Caco-2 (cell line): ENCODE data around the gene ZSWIM9. TPM values are rescaled to one million over a fixed set of nuclear protein-coding genes. Genes with fewer than 3 reads are reported as not detected.

Experiments used
- Bru-seq: library from RNA; stranded (reverse); fragments of 400-500 nt; gene quantifications from one replicate; lab custom pipeline; 2021; lab: Mats Ljungman, UMichigan
- BruChase-seq, 2 experiments: library from RNA; stranded (reverse); fragments of 400-500 nt; gene quantifications; one replicate each; lab custom pipeline; 2021; lab: Mats Ljungman, UMichigan
- BruUV-seq: library from RNA; stranded (reverse); fragments of 400-500 nt; replicated peaks from 2 replicates; lab custom pipeline; 2021; lab: Mats Ljungman, UMichigan
- CTCF ChIA-PET: fragments of 300-600 bp; sonication (Branson Sonifier 250); formaldehyde crosslinking; loops from one replicate; lab custom pipeline; 2022; ENCODE audit warnings: antibody characterized with exemption; lab: Charles Lee
- POLR2A ChIA-PET: fragments of 300-600 bp; sonication (Branson Sonifier 250); formaldehyde crosslinking; loops from one replicate; lab custom pipeline; 2022; ENCODE audit warnings: antibody characterized with exemption; lab: Charles Lee
- DNase-seq, 2 experiments: peaks; one replicate each; pipeline versions ENCODE4 v3.0.0 to v3.0.0-alpha.2; 2020 to 2022
- H3K27me3 ChIP-seq: replicated peaks from 2 replicates; pipeline ENCODE4 v1.6.0; 2011; ENCODE audit warnings: low read length; ENCODE audit not compliant: control insufficient read depth, insufficient read depth
- H3K36me3 ChIP-seq: 2 replicates; pipeline ENCODE4 v1.5.1; 2011; ENCODE audit warnings: low read length; ENCODE audit not compliant: control insufficient read depth, insufficient read depth
- H3K4me1 ChIP-seq: fragments of 250-450 bp; sonication (Bioruptor Pico); 2 replicates; pipeline ENCODE4 v1.5.1; 2020; ENCODE audit warnings: mild to moderate bottlenecking
- H3K4me3 ChIP-seq: 2 replicates; pipeline ENCODE4 v1.5.1; 2011; ENCODE audit warnings: low read depth, mild to moderate bottlenecking, control low read depth, low read length
- H3K9me3 ChIP-seq: fragments of 250-450 bp; sonication (Bioruptor Pico); 2 replicates; pipeline ENCODE4 v1.5.1; 2020; ENCODE audit warnings: mild to moderate bottlenecking, moderate library complexity
- H3K27ac Mint-ChIP-seq: one replicate; pipeline ENCODE4 v1.8.0; 2022; ENCODE audit warnings: mixed read lengths; ENCODE audit not compliant: unreplicated experiment
- H3K27me3 Mint-ChIP-seq: one replicate; pipeline ENCODE4 v1.8.0; 2022; ENCODE audit warnings: mixed read lengths; ENCODE audit not compliant: insufficient read depth, unreplicated experiment
- H3K36me3 Mint-ChIP-seq: one replicate; pipeline ENCODE4 v1.8.0; 2022; ENCODE audit warnings: mild to moderate bottlenecking, mixed read lengths; ENCODE audit not compliant: insufficient read depth, unreplicated experiment
- H3K4me1 Mint-ChIP-seq: one replicate; pipeline ENCODE4 v1.8.0; 2022; ENCODE audit warnings: low read depth, mixed read lengths; ENCODE audit not compliant: unreplicated experiment
- H3K4me3 Mint-ChIP-seq: one replicate; pipeline ENCODE4 v1.8.0; 2022; ENCODE audit warnings: mild to moderate bottlenecking, moderate library complexity, mixed read lengths; ENCODE audit not compliant: unreplicated experiment
- H3K9me3 Mint-ChIP-seq: one replicate; pipeline ENCODE4 v1.8.0; 2022; ENCODE audit warnings: mixed read lengths; ENCODE audit not compliant: unreplicated experiment
- intact Hi-C: fragments of 100-400 bp; cut with micrococcal nuclease; formaldehyde crosslinking; loops from one replicate; pipeline ENCODE4 v1.10.0; 2022; ENCODE audit not compliant: unreplicated experiment
- long read RNA-seq: library from polyadenylated mRNA; stranded (forward); transcript quantifications from one replicate; pipeline ENCODE4 v2.0.0, GENCODE V29; 2022
- total RNA-seq: library from RNA; stranded (reverse); gene quantifications from 2 replicates; pipeline ENCODE4 v1.2.3, GENCODE V29; 2022
- TF ChIP-seq, protein P1 (sequence below), 2 experiments: fragments of 200-600 bp in 1 of 2; IDR thresholded peaks; 1 replicate in 1 of 2; 2 replicates in 1 of 2; pipeline versions ENCODE4 v1.5.1 to v1.8.0; 2011 to 2022; ENCODE audit warnings: antibody characterized with exemption in 1 of 2, control low read depth in 1 of 2, inconsistent platforms in 1 of 2, low read depth in 1 of 2, low read length in 1 of 2, mild to moderate bottlenecking in 1 of 2, moderate library complexity in 1 of 2; ENCODE audit not compliant: insufficient read depth in 1 of 2, severe bottlenecking in 1 of 2, unreplicated experiment in 1 of 2

Gene ZSWIM9
- total RNA-seq, result 4.9 and 6.6 TPM in 2 replicates
- percentile 65 among the genes with signal in this experiment for Bru-seq, nascent RNA
- BruChase-seq, experiment 1, labeled RNA remaining after a 2-hour chase, result percentile 59 among the genes with signal in this experiment
- BruChase-seq, experiment 2, labeled RNA remaining after a 6-hour chase, result percentile 62 among the genes with signal in this experiment
- long read RNA-seq, partial matches to known transcripts, result 1 of 1 reads
- long read RNA-seq, other reads (novel, unspliced or antisense), result 0 of 1 reads

DNA sequence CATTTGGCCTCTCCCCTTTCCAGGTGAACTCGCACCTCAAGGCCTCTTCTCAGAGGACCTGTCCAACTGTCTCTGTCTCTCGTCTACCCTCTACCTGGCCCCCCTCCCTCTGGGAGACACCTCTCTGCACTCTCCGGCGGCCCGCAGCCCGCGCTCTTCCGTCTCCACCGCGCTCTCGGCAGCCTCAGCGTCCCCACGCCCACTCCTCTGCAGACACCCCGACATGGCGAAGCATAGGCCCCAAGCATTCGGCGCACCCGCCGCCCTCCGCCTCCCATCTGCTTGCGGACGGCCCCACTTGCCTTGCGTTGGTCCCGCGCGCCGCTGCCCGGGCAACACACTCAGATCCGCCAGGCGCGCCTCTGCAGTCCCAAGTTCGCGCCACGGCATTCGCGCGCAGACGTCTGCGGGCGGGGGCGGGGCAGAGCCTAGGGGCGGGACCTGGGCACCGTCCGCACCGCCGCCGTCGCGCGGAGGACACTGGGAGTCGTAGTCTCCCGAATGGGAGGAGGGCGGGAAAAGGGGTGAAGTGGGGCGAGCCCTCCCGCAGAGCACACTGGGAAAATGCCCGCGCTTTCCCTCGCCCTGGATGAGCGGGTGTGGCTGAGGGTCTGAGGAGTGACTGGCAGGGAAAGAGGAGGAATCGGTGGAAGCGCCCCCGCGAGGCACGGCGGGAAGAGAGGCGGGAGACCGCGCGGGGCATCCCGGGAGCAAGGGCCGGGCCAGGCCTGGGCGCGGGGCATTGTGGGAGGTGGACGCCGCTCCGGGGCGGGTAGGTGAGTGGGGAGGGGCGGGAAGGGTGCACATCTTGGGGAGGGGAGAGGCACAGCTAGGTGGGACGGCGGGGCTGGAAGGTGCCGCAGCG, at the start of gene ZSWIM9, which contains the start of gene LIG1:
Gene ZSWIM9 (plus strand): TSS at position 742 of the 865 bp plus-strand sequence. CDS start 1,123 bp downstream, outside the sequence.
Gene LIG1 (minus strand): TSS at position 406 of the 865 bp plus-strand sequence. CDS start 4,778 bp downstream, outside the sequence.
- ChIA-PET CTCF (interaction anchor here (0.5 to 1.5 kb wide), 15 partner anchors 14 to 847 kb away, joined by 3 to 11 read pairs (median 4); partner anchors contain the start of genes CARD8 and PLA2G4C), POLR2A (interaction anchor here (0.6 to 2.9 kb wide), 15 partner anchors 10 to 449 kb away, joined by 3 to 32 read pairs (median 5); partner anchors contain the start of genes CARD8, PLA2G4C, RPL18 and SPHK2)
- no peaks in the 10 kb centered on the region for H3K9me3 ChIP-seq
- Mint-ChIP-seq H3K4me1 (peaks cover 8% of the 10 kb centered on the region), H3K4me3 (peak within 1 kb of the TSS; percentile 77), H3K27ac (peak within 1 kb of the TSS; percentile 87), H3K36me3 (peaks cover 23% of the 10 kb centered on the region), H3K9me3 (no peaks in the 10 kb centered on the region), H3K27me3 (no peaks in the 10 kb centered on the region)
- no peaks in the 10 kb centered on the region for H3K4me1 ChIP-seq
- BruUV-seq, result no TSS peak
- H3K27me3 ChIP-seq, result no peaks in the 10 kb centered on the region
- peaks cover 4% of the 10 kb centered on the region; the same call in 1 of the 2 replicates for H3K36me3 ChIP-seq
- intact Hi-C loops, result loop anchor here (1.0 to 5.0 kb wide), 2 partner anchors 33 to 92 kb away; no protein-coding TSS in a partner anchor
- H3K4me3 ChIP-seq, result peak within 1 kb of the TSS; percentile 100
- peak; percentile 97 for DNase-seq
- TF ChIP-seq, protein P1, sequence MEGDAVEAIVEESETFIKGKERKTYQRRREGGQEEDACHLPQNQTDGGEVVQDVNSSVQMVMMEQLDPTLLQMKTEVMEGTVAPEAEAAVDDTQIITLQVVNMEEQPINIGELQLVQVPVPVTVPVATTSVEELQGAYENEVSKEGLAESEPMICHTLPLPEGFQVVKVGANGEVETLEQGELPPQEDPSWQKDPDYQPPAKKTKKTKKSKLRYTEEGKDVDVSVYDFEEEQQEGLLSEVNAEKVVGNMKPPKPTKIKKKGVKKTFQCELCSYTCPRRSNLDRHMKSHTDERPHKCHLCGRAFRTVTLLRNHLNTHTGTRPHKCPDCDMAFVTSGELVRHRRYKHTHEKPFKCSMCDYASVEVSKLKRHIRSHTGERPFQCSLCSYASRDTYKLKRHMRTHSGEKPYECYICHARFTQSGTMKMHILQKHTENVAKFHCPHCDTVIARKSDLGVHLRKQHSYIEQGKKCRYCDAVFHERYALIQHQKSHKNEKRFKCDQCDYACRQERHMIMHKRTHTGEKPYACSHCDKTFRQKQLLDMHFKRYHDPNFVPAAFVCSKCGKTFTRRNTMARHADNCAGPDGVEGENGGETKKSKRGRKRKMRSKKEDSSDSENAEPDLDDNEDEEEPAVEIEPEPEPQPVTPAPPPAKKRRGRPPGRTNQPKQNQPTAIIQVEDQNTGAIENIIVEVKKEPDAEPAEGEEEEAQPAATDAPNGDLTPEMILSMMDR (IDR thresholded peaks at IDR 0.05; ENCODE audit: insufficient read depth in 1 of 2, low read depth in 1 of 2, low read length in 1 of 2, severe bottlenecking in 1 of 2, unreplicated experiment in 1 of 2), result no peak

DNA sequence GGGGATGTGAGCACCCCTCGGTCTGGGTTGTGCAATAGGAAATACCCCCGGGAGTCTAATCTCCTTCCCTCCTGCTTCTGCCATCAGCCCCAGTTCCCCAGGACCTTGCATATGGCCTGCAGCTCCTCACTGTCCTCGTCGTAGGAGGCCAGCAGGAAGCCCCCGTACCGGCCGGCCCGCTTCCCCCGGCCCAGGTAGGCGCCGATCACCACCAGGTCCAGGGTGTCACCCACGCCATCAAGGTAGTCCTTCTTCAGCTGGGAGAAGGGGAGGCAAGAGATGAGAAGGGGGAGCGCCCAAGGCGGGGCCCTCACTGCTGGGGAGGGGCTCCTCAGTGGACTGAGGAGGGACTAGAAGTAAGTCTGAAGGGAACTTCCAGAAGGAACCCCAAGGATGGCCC, 49.4 kb upstream of the ZSWIM9 start:
- CTCF ChIA-PET, result interaction anchor here (0.6 kb wide), 1 partner anchor 48 kb away, joined by 3 read pairs; no protein-coding TSS in a partner anchor
- Histone ChIP-seq H3K9me3 (no peaks in the 10 kb centered on the region), H3K36me3 (no peaks in the 10 kb centered on the region), H3K27me3 (no peaks in the 10 kb centered on the region), H3K4me3 (no peak overlapping the region), H3K4me1 (peaks cover 16% of the 10 kb centered on the region)
- intact Hi-C loops, result no loop called here
- DNase-seq, result no peak
- Mint-ChIP-seq H3K9me3 (no peaks in the 10 kb centered on the region), H3K4me1 (peaks cover 12% of the 10 kb centered on the region), H3K27ac (no peak overlapping the region), H3K27me3 (no peaks in the 10 kb centered on the region), H3K4me3 (no peak overlapping the region), H3K36me3 (peaks cover 40% of the 10 kb centered on the region)
- POLR2A ChIA-PET, result no interaction called here
- TF ChIP-seq, protein P1 (IDR thresholded peaks at IDR 0.05; ENCODE audit: insufficient read depth in 1 of 2, low read depth in 1 of 2, low read length in 1 of 2, severe bottlenecking in 1 of 2, unreplicated experiment in 1 of 2), result no peak
- no TSS peak for BruUV-seq

- BruUV-seq, result no TSS peak
- TF ChIP-seq, protein P1 (IDR thresholded peaks at IDR 0.05; ENCODE audit: insufficient read depth in 1 of 2, low read depth in 1 of 2, low read length in 1 of 2, severe bottlenecking in 1 of 2, unreplicated experiment in 1 of 2), result no peak
- H3K4me1 Mint-ChIP-seq, result peaks cover 12% of the 10 kb centered on the region
- no peaks in the 10 kb centered on the region for H3K27me3 Mint-ChIP-seq
- H3K4me3 ChIP-seq, result no peak overlapping the region
- no peaks in the 10 kb centered on the region for H3K9me3 Mint-ChIP-seq
- ChIA-PET CTCF (interaction anchor here (0.6 kb wide), 1 partner anchor 12 kb away, joined by 3 read pairs; the partner anchor contains the start of gene PLA2G4C), POLR2A (no interaction called here)
- H3K9me3 ChIP-seq, result no peaks in the 10 kb centered on the region
- no peaks in the 10 kb centered on the region for H3K36me3 ChIP-seq
- intact Hi-C loops, result no loop called here
- peaks cover 16% of the 10 kb centered on the region for H3K4me1 ChIP-seq
- DNase-seq, result no peak
- H3K27ac Mint-ChIP-seq, result no peak overlapping the region
- peaks cover 40% of the 10 kb centered on the region for H3K36me3 Mint-ChIP-seq
- no peak overlapping the region for H3K4me3 Mint-ChIP-seq
- H3K27me3 ChIP-seq, result no peaks in the 10 kb centered on the region
Measured at GRCh38 chr19:48121909-48122371, 48.5 kb upstream of the ZSWIM9 start.
